Common myeloid progenitor, CD34-positive (primary cell): Measurements from ENCODE around the gene CBL.

Experiments
- CTCF ChIA-PET: fragments of 350-600 bp; sonication (Branson Sonifier 250); formaldehyde crosslinking; loops from one replicate; lab custom pipeline; 2021; ENCODE audit warnings: antibody characterized with exemption; lab: Charles Lee
- POLR2A ChIA-PET: fragments of 350-600 bp; sonication (Branson Sonifier 250); formaldehyde crosslinking; loops from one replicate; lab custom pipeline; 2021; ENCODE audit warnings: antibody characterized with exemption; lab: Charles Lee
- DNase-seq, 3 donors: peaks; one replicate each; pipeline versions ENCODE4 v3.0.0 to v3.0.0-alpha.2; 2013
- H3K27ac ChIP-seq, 2 experiments: 1 replicate in 1 of 2; 2 replicates in 1 of 2; pipeline ENCODE4 v1.7.0; 2013; ENCODE audit warnings: inconsistent platforms in 2 of 2, low read length in 2 of 2, mild to moderate bottlenecking in 2 of 2, low read depth in 1 of 2, moderate library complexity in 1 of 2; ENCODE audit not compliant: severe bottlenecking in 2 of 2, insufficient read depth in 1 of 2, poor library complexity in 1 of 2
- H3K27me3 ChIP-seq, 5 experiments: replicated peaks in 2 of 5; 1 replicate in 3 of 5; 2 replicates in 2 of 5; pipeline versions ENCODE4 v1.6.1 to v1.7.0; 2013; ENCODE audit warnings: low read length in 4 of 5, mild to moderate bottlenecking in 2 of 5, moderate library complexity in 2 of 5, inconsistent platforms in 1 of 5; ENCODE audit not compliant: insufficient read depth in 5 of 5, control insufficient read depth in 4 of 5
- H3K36me3 ChIP-seq, 4 experiments: 1 replicate in 2 of 4; 2 replicates in 2 of 4; pipeline versions ENCODE4 v1.6.1 to v1.7.0; 2013; ENCODE audit warnings: low read length in 3 of 4, control low read depth in 1 of 4, mild to moderate bottlenecking in 1 of 4; ENCODE audit not compliant: control insufficient read depth in 4 of 4, insufficient read depth in 4 of 4
- H3K4me1 ChIP-seq, 4 experiments: 1 replicate in 3 of 4; 2 replicates in 1 of 4; pipeline versions ENCODE4 v1.6.1 to v1.7.1; 2013; ENCODE audit warnings: low read length in 3 of 4, mild to moderate bottlenecking in 3 of 4, control low read depth in 1 of 4, inconsistent platforms in 1 of 4, moderate library complexity in 1 of 4; ENCODE audit not compliant: control insufficient read depth in 4 of 4, insufficient read depth in 4 of 4; ENCODE audit errors: control extremely low read depth in 1 of 4
- H3K4me3 ChIP-seq, 7 experiments: 1 replicate in 4 of 7; 2 replicates in 3 of 7; pipeline versions ENCODE4 v1.5.1 to v1.7.0; 2013; ENCODE audit warnings: mild to moderate bottlenecking in 7 of 7, low read length in 6 of 7, moderate library complexity in 6 of 7, inconsistent platforms in 2 of 7, low read depth in 2 of 7, control low read depth in 1 of 7; ENCODE audit not compliant: insufficient read depth in 4 of 7, control insufficient read depth in 1 of 7; ENCODE audit errors: extremely low read depth in 1 of 7
- H3K9me3 ChIP-seq, 5 experiments: 1 replicate in 4 of 5; 2 replicates in 1 of 5; pipeline versions ENCODE4 v1.6.1 to v1.7.1; 2013; ENCODE audit warnings: low read length in 4 of 5, mild to moderate bottlenecking in 2 of 5, inconsistent platforms in 1 of 5, low read depth in 1 of 5, moderate library complexity in 1 of 5; ENCODE audit not compliant: control insufficient read depth in 4 of 5, insufficient read depth in 2 of 5; ENCODE audit errors: control extremely low read depth in 1 of 5
- WGBS: methylation state at CpG from one replicate; pipeline ENCODE4 v1.1.5; 2013; ENCODE audit not compliant: insufficient coverage; 5-methylcytosine and 5-hydroxymethylcytosine counted together

Gene CBL

DNA sequence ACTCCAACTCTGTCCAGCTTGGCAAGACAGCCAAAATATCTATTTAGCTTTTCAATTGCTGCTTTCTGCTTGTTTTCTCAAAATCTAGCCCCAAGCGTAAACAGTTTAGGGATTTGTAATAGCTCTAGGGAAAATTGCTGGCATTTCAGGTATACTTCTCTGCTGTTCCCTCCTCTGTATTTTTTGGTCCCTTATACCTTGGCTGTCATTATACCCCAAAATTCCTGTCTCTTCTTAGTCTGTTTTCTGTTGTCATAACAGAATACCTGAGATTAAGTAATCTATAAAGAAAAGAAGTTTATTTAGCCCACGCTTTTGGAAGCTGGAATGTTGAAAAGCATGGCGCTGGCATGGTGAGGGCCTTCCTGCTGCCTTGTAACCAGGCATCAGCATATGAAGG lies 87.3 kb downstream of the CBL start:
- H3K36me3 ChIP-seq, result peaks cover 16 to 45% (median 30%) of the 10 kb centered on the region in 4 experiments
- DNase-seq, result no peak
- H3K4me1 ChIP-seq, result no peaks in the 10 kb centered on the region
- POLR2A ChIA-PET, result no interaction called here
- WGBS, result 100% methylated on average over 3 of the region's 3 CpGs
- H3K27me3 ChIP-seq, result no peaks in the 10 kb centered on the region
- CTCF ChIA-PET, result no interaction called here
- H3K27ac ChIP-seq, result no peak overlapping the region
- H3K4me3 ChIP-seq, result no peak overlapping the region
- H3K9me3 ChIP-seq, result peaks cover 0 to 10% (median 9%) of the 10 kb centered on the region in 5 experiments

DNA sequence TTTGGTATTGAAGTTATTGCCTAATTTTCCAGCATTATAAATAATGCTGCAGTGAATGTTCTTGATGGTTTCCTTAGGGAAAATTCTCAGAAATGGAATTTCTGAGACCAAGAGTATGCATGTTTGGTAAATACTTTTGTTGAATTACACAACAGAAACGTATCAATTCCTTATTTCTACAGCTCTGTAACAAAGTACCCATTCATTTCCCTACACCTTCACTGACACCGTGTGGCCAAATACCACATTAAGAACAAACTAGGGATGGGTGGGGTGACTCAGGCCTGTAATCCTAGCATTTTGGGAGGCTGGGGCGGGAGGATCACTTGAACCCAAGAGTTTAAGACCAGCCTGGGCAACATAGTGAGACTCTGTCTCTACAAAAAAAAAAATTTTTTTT lies 89.0 kb downstream of the CBL start:
- POLR2A ChIA-PET, result no interaction called here
- no peaks in the 10 kb centered on the region for H3K4me1 ChIP-seq
- no peaks in the 10 kb centered on the region for H3K27me3 ChIP-seq
- CTCF ChIA-PET, result no interaction called here
- H3K27ac ChIP-seq, result no peak overlapping the region
- H3K4me3 ChIP-seq, result no peak overlapping the region
- 67% methylated on average over 1 of the region's 3 CpGs for WGBS
- H3K36me3 ChIP-seq, result peaks cover 14 to 50% (median 31%) of the 10 kb centered on the region in 4 experiments
- peak in 1 of 3 donors; percentile 25 for DNase-seq
- H3K9me3 ChIP-seq, result peaks cover 0 to 10% (median 6%) of the 10 kb centered on the region in 5 experiments

GRCh38 chr11:119297938-119298337 lies 91.8 kb downstream of the CBL start:
- 90% methylated on average over 3 of the region's 3 CpGs for WGBS
- Histone ChIP-seq H3K36me3 (peaks cover 23 to 64% (median 44%) of the 10 kb centered on the region in 4 experiments), H3K9me3 (no peaks in the 10 kb centered on the region), H3K27ac (no peak overlapping the region), H3K27me3 (no peaks in the 10 kb centered on the region), H3K4me1 (no peaks in the 10 kb centered on the region), H3K4me3 (no peak overlapping the region)
- no peak for DNase-seq
- CTCF ChIA-PET, result interaction anchor here (0.8 to 2.9 kb wide), 3 partner anchors 11 to 26 kb away, joined by 3 to 9 read pairs (median 3); no protein-coding TSS in a partner anchor
- POLR2A ChIA-PET, result no interaction called here

GRCh38 chr11:119298726-119299125 lies 92.6 kb downstream of the CBL start:
- ChIA-PET POLR2A (no interaction called here), CTCF (interaction anchor here (2.9 kb wide), 1 partner anchor 25 kb away, joined by 9 read pairs; no protein-coding TSS in a partner anchor)
- Histone ChIP-seq H3K27ac (no peak overlapping the region), H3K4me3 (no peak overlapping the region), H3K27me3 (no peaks in the 10 kb centered on the region), H3K4me1 (no peaks in the 10 kb centered on the region), H3K9me3 (no peaks in the 10 kb centered on the region), H3K36me3 (peaks cover 26 to 71% (median 50%) of the 10 kb centered on the region in 4 experiments)
- no peak for DNase-seq
- WGBS, result no CpG with 5 or more reads among the region's 2 CpGs

GRCh38 chr11:119299416-119299815 lies 93.3 kb downstream of the CBL start:
- DNase-seq, result no peak
- WGBS, result 95% methylated on average over 9 of the region's 9 CpGs
- H3K4me3 ChIP-seq, result no peak overlapping the region
- H3K27me3 ChIP-seq, result no peaks in the 10 kb centered on the region
- no peak overlapping the region for H3K27ac ChIP-seq
- no peaks in the 10 kb centered on the region for H3K4me1 ChIP-seq
- POLR2A ChIA-PET, result interaction anchor here (0.5 kb wide), 1 partner anchor 1691 kb away, joined by 4 read pairs; no protein-coding TSS in a partner anchor
- no peaks in the 10 kb centered on the region for H3K9me3 ChIP-seq
- CTCF ChIA-PET, result interaction anchor here (1.0 to 2.9 kb wide), 4 partner anchors 16 to 159 kb away, joined by 3 to 9 read pairs (median 3); no protein-coding TSS in a partner anchor
- peaks cover 29 to 78% (median 53%) of the 10 kb centered on the region in 4 experiments for H3K36me3 ChIP-seq

- 100% methylated on average over 1 of the region's 3 CpGs for WGBS
- POLR2A ChIA-PET, result no interaction called here
Observed at GRCh38 chr11:119300198-119300964, 94.2 kb downstream of the CBL start.

DNA sequence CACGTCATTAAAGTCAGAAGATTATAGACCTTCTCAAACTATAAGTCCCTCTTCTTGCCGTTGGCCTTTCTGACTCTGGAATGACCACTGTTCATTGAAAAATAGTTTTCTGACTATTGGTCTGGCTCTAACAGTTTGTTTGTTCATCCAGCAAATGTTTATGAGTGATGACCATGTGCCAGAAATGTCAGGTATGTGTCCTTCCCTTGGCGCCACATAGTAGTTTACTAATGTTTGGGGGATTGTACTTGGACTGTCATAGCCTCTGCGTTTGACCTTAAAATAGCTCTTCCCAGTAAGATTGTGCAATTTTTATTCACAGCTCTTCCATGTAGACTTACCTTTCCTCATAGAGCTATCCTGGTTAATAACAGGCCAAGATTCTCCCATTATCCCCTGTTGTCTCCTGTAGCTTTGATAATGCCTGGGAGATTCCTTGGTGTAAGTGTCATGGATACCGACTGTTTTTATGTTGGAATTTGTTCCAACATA lies 97.1 kb downstream of the CBL start:
- WGBS, result 100% methylated on average over 1 of the region's 5 CpGs
- ChIA-PET POLR2A (no interaction called here), CTCF (interaction anchor here (1.2 kb wide), 1 partner anchor 20 kb away, joined by 4 read pairs; no protein-coding TSS in a partner anchor)
- H3K27ac ChIP-seq, result no peak overlapping the region
- DNase-seq, result no peak
- no peaks in the 10 kb centered on the region for H3K9me3 ChIP-seq
- peaks cover 22 to 67% (median 47%) of the 10 kb centered on the region in 4 experiments for H3K36me3 ChIP-seq
- no peak overlapping the region for H3K4me3 ChIP-seq
- H3K4me1 ChIP-seq, result peaks cover 0 to 6% (median 0%) of the 10 kb centered on the region in 4 experiments
- H3K27me3 ChIP-seq, result no peaks in the 10 kb centered on the region

More at GRCh38 chr11:119300198-119300964, 94.2 kb downstream of the CBL start:
- Histone ChIP-seq H3K27me3 (no peaks in the 10 kb centered on the region), H3K36me3 (peaks cover 32 to 78% (median 55%) of the 10 kb centered on the region in 4 experiments), H3K27ac (no peak overlapping the region), H3K4me3 (no peak overlapping the region), H3K4me1 (no peaks in the 10 kb centered on the region), H3K9me3 (no peaks in the 10 kb centered on the region)
- CTCF ChIA-PET, result interaction anchor here (1.0 to 1.7 kb wide), 5 partner anchors 9 to 160 kb away, joined by 3 to 5 read pairs (median 3); no protein-coding TSS in a partner anchor
- DNase-seq, result no peak
